Fibroblast of the aortic adventitia (primary cell): Measurements from ENCODE around the gene PVRIG. TPM values are rescaled to one million over a fixed set of nuclear protein-coding genes. Genes with fewer than 3 reads are reported as not detected.
"Not testable (repeated sequence)": the region's sequence is repeated elsewhere in the genome, so short reads cannot be mapped to it uniquely, and the experiment has no call there.

ENCODE experiments used
- DNase-seq: peaks from one replicate; pipeline ENCODE4 v3.0.0-alpha.2; 2010; ENCODE audit warnings: low read depth
- H3K4me3 ChIP-seq: 2 replicates; pipeline ENCODE4 v1.5.1; 2011; ENCODE audit warnings: low read depth, mild to moderate bottlenecking, control low read depth, low read length, moderate library complexity
- CTCF ChIP-seq: IDR thresholded peaks from 2 replicates; pipeline ENCODE4 v1.5.1; 2011; ENCODE audit warnings: mild to moderate bottlenecking, low read length, control low read depth, inconsistent platforms; ENCODE audit not compliant: insufficient read depth
- total RNA-seq: library from RNA; depleted of rRNA; stranded (reverse); fragments of >200 nt; gene quantifications from 2 replicates; pipeline ENCODE4 v1.2.3, GENCODE V29; 2012; ENCODE audit warnings: low replicate concordance

The PVRIG gene
- total RNA-seq, 1 donor, result not detected

GRCh38 chr7:100204454-100204853 lies 15.3 kb upstream of the PVRIG start:
- no peak for DNase-seq
- no peak overlapping the region for H3K4me3 ChIP-seq
- TF ChIP-seq CTCF, result no peak

GRCh38 chr7:100208911-100209408 lies 10.8 kb upstream of the PVRIG start:
- DNase-seq, result no peak
- no peak overlapping the region for H3K4me3 ChIP-seq
- no peak for TF ChIP-seq CTCF

GRCh38 chr7:100209493-100209892 lies 10.3 kb upstream of the PVRIG start:
- DNase-seq, result no peak
- no peak overlapping the region for H3K4me3 ChIP-seq
- TF ChIP-seq CTCF, result no peak

- TF ChIP-seq CTCF, result no peak
- H3K4me3 ChIP-seq, result no peak overlapping the region
- DNase-seq, result no peak
Measured at GRCh38 chr7:100210805-100211204, 8.9 kb upstream of the PVRIG start.

GRCh38 chr7:100211342-100211780 lies 8.4 kb upstream of the PVRIG start:
- H3K4me3 ChIP-seq, result no peak overlapping the region
- DNase-seq, result no peak
- no peak for TF ChIP-seq CTCF

GRCh38 chr7:100212631-100213286 lies 7.0 kb upstream of the PVRIG start:
- DNase-seq, result no peak
- H3K4me3 ChIP-seq, result no peak overlapping the region
- TF ChIP-seq CTCF, result no peak

GRCh38 chr7:100213672-100214071 lies 6.1 kb upstream of the PVRIG start:
- TF ChIP-seq CTCF, result no peak
- H3K4me3 ChIP-seq, result no peak overlapping the region
- no peak for DNase-seq

- H3K4me3 ChIP-seq, DNase-seq: not testable (repeated sequence)
Measured at GRCh38 chr7:100214356-100214755, 5.4 kb upstream of the PVRIG start.
